ENCODE measurements around the gene TMBIM1. TPM values are rescaled to one million over a fixed set of nuclear protein-coding genes. Genes with fewer than 3 reads are reported as not detected.

Gene TMBIM1
- total RNA-seq, 1 experiment from 2014 or later = 114 TPM

- ATAC-seq = no peak
- Histone ChIP-seq H3K27ac (ENCODE audit: low read length) (no peak overlapping the region), H3K4me1 (ENCODE audit: control insufficient read depth, insufficient read depth, low read length) (peaks cover 3% of the 10 kb centered on the region; the same call in 1 of the 2 replicates), H3K4me3 (ENCODE audit: low read depth in 2 of 2, low read length in 2 of 2) (no peak overlapping the region), H3K36me3 (ENCODE audit: control insufficient read depth, insufficient read depth, low read length) (no peaks in the 10 kb centered on the region), H3K9me3 (ENCODE audit: control insufficient read depth, insufficient read depth, low read depth, low read length) (no peaks in the 10 kb centered on the region), H3K27me3 (ENCODE audit: control insufficient read depth, insufficient read depth, low read length) (no peaks in the 10 kb centered on the region)
- ChIA-PET POLR2A (no interaction called here), CTCF (no interaction called here)
- no peak for DNase-seq (ENCODE audit: low read depth, low spot score)
- BruUV-seq (replicated peaks) = no TSS peak
- intact Hi-C loops (cut with micrococcal nuclease; ENCODE audit: unreplicated experiment) = no loop called here
- in situ Hi-C loops (cut with HindIII; ENCODE audit: low pct_unique_long_range_greater_than_20kb, low sequenced_read_pairs) = no loop called here
- no peak for TF ChIP-seq CTCF (IDR thresholded peaks at IDR 0.05)
- no peak for TF ChIP-seq TCF7L2 (IDR thresholded peaks at IDR 0.05; ENCODE audit: low read depth, low read length)
- TF ChIP-seq REST (IDR thresholded peaks at IDR 0.05; ENCODE audit: insufficient read depth in 1 of 2, low read depth in 2 of 2, low read length in 1 of 2) = no peak
- TF ChIP-seq SIN3A (IDR thresholded peaks at IDR 0.05; ENCODE audit: borderline replicate concordance, insufficient read depth, low read depth, low read length) = no peak
- no peak for TF ChIP-seq POLR2AphosphoS5 (IDR thresholded peaks at IDR 0.05; ENCODE audit: low read depth, low read length)
These were observed 48.4 kb upstream of the TMBIM1 start for GRCh38 chr2:218340656-218341055.

GRCh38 chr2:218334531-218334930 is 42.2 kb upstream of the TMBIM1 start:
- no peak overlapping the region for H3K27ac ChIP-seq (ENCODE audit: low read length)
- H3K27me3 ChIP-seq (ENCODE audit: control insufficient read depth, insufficient read depth, low read length) = no peaks in the 10 kb centered on the region
- BruUV-seq (replicated peaks) = no TSS peak
- H3K4me1 ChIP-seq (ENCODE audit: control insufficient read depth, insufficient read depth, low read length) = no peaks in the 10 kb centered on the region
- H3K36me3 ChIP-seq (ENCODE audit: control insufficient read depth, insufficient read depth, low read length) = no peaks in the 10 kb centered on the region
- ATAC-seq (no peak), DNase-seq (ENCODE audit: low read depth, low spot score) (no peak)
- POLR2A ChIA-PET = no interaction called here
- intact Hi-C loops (cut with micrococcal nuclease; ENCODE audit: unreplicated experiment) (no loop called here), in situ Hi-C loops (cut with HindIII; ENCODE audit: low pct_unique_long_range_greater_than_20kb, low sequenced_read_pairs) (no loop called here)
- CTCF ChIA-PET = no interaction called here
- TF ChIP-seq TCF7L2 (IDR thresholded peaks at IDR 0.05; ENCODE audit: low read depth, low read length) = no peak
- TF ChIP-seq SIN3A (IDR thresholded peaks at IDR 0.05; ENCODE audit: borderline replicate concordance, insufficient read depth, low read depth, low read length) = no peak
- TF ChIP-seq REST (IDR thresholded peaks at IDR 0.05; ENCODE audit: insufficient read depth in 1 of 2, low read depth in 2 of 2, low read length in 1 of 2) = no peak
- TF ChIP-seq POLR2AphosphoS5 (IDR thresholded peaks at IDR 0.05; ENCODE audit: low read depth, low read length) = no peak
- TF ChIP-seq CTCF (IDR thresholded peaks at IDR 0.05) = no peak
- H3K9me3 ChIP-seq (ENCODE audit: control insufficient read depth, insufficient read depth, low read depth, low read length) = no peaks in the 10 kb centered on the region
- H3K4me3 ChIP-seq (ENCODE audit: low read depth in 2 of 2, low read length in 2 of 2) = no peak overlapping the region
